ENCODE results near the gene HMGA1. TPM values are rescaled to one million over a fixed set of nuclear protein-coding genes. Genes with fewer than 3 reads are reported as not detected.
"Not testable (repeated sequence)": the region's sequence is repeated elsewhere in the genome, so short reads cannot be mapped to it uniquely, and the experiment has no call there.

Gene HMGA1
- total RNA-seq, 1 donor from 2014 or later = 422 TPM

DNA sequence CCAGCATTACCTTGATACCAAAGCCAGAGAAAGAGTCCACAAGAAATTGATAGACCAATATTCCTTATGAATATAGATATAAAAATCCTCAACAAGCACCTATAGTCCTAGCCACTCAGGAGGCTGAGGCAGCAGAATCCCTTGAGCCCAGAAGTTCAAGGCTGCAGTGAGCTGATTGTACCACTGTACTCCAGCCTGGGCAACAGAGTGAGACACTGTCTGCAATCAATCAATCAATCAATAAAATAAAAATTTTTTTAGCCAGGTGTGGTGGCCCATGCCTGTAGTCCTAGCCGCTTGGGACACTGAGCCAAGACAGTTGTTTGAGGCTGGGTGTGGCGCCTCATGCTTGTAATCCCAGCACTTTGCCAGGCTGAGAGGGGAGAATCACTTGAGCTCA lies 31.1 kb downstream of the HMGA1 start:
- no peak overlapping the region for H3K4me3 Mint-ChIP-seq (ENCODE audit: low read depth)
- DNase-seq (ENCODE audit: low spot score) = no peak
- H3K36me3 Mint-ChIP-seq (ENCODE audit: low read depth) = no peaks in the 10 kb centered on the region
- no peaks in the 10 kb centered on the region for H3K4me1 Mint-ChIP-seq (ENCODE audit: low read depth)
- peaks cover 3% of the 10 kb centered on the region for H3K27me3 Mint-ChIP-seq (ENCODE audit: low read depth)
- no peak overlapping the region for H3K27ac Mint-ChIP-seq
- H3K9me3 Mint-ChIP-seq = peaks cover 6% of the 10 kb centered on the region
- intact Hi-C loops (cut with micrococcal nuclease) = no loop called here

DNA sequence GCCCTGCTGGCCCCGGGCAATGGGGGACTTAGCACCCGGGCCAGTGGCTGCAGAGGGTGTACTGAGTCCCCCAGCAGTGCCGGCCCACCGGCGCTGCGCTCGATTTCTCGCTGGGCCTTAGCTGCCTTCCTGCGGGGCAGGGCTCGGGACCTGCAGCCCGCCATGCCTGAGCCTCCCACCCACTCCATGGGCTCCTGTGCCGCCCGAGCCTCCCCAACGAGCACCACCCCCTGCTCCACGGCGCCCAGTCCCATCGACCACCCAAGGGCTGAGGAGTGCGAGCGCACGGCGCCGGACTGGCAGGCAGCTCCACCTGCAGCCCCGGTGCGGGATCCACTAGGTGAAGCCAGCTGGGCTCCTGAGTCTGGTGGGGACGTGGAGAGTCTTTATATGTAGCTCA lies 32.5 kb downstream of the HMGA1 start:
- intact Hi-C loops (cut with micrococcal nuclease); H3K4me3 Mint-ChIP-seq (ENCODE audit: low read depth); H3K27ac Mint-ChIP-seq; DNase-seq (ENCODE audit: low spot score); H3K36me3 Mint-ChIP-seq (ENCODE audit: low read depth); H3K27me3 Mint-ChIP-seq (ENCODE audit: low read depth); H3K4me1 Mint-ChIP-seq (ENCODE audit: low read depth); H3K9me3 Mint-ChIP-seq: not testable (repeated sequence)

DNA sequence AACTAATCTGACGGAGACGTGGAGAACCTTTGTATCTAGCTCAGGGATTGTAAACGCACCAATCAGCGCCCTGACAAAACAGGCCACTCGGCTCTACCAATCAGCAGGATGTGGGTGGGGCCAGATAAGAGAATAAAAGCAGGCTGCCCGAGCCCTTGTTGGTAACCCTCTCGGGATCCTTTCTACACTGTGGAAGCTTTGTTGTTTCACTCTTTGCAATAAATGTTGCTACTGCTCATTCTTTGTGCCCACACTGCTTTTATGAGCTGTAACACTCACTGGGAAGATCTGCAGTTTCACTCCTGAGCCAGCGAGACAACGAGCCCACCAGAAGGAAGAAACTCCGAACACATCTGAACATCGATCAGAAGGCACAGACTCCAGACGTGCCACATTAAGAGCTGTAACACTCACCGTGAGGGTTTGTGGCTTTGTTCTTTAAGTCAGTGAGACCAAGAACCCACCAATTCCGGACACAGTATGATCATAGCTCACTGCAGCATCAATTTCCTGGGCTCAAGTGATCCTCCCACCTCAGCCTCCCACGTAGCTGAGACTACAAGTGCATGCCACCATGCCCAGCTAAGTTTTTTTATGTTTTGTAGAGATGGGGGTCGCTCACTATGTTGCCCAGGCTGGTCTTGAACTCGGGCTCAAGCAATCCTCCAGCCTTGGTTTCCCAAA lies 33.1 kb downstream of the HMGA1 start:
- H3K9me3 Mint-ChIP-seq; H3K36me3 Mint-ChIP-seq (ENCODE audit: low read depth); DNase-seq (ENCODE audit: low spot score); intact Hi-C loops (cut with micrococcal nuclease); H3K4me1 Mint-ChIP-seq (ENCODE audit: low read depth); H3K27me3 Mint-ChIP-seq (ENCODE audit: low read depth); H3K4me3 Mint-ChIP-seq (ENCODE audit: low read depth); H3K27ac Mint-ChIP-seq: not testable (repeated sequence)

DNA sequence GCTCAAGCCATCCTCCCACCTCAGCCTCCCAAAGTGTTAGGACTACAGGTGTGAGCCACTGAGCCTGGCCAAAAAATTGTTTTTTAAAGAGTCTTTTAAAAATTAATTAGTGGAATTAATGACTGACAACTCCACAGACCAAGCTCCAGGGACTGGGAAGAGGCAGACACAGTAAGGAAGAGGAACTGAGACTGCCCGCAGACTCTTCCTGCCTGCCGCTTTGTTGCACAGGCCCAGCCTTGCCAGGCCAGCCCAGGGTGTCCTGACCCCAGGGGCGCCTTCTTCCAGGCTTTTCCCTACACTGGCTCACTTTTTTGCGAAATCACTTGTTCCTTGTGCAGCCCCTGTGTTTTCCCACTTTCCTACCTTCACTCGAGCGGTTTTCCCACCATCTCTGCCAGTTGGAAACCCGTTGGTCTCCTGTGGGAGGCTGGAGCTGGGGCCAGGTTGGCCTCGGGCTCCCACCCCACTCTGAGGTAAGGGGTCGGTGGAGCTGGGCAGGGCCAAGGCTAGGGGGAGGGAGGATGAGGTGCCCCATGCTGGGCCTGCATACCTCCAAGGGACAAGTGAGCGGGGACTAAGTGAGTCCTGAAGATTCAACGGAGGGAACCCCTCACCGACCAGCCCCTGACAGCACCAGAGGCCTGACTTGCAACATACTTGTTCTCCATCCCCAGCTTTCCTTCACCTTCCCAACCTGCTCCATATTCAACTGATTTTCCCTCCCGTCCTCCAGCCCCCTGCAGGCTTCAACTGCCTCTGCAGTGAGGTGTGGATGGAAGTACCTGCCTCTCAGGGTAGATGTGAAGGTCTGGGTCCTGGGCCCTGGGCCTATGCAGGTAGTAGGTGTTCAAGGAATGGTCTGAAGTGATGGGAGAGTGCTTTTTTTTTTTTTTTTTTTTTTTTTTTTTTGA lies 35.6 kb downstream of the HMGA1 start:
- Mint-ChIP-seq H3K36me3 (ENCODE audit: low read depth) (no peaks in the 10 kb centered on the region), H3K27ac (no peak overlapping the region), H3K4me3 (ENCODE audit: low read depth) (no peak overlapping the region), H3K9me3 (no peaks in the 10 kb centered on the region), H3K27me3 (ENCODE audit: low read depth) (no peaks in the 10 kb centered on the region), H3K4me1 (ENCODE audit: low read depth) (no peaks in the 10 kb centered on the region)
- intact Hi-C loops (cut with micrococcal nuclease) = no loop called here
- no peak for DNase-seq (ENCODE audit: low spot score)

DNA sequence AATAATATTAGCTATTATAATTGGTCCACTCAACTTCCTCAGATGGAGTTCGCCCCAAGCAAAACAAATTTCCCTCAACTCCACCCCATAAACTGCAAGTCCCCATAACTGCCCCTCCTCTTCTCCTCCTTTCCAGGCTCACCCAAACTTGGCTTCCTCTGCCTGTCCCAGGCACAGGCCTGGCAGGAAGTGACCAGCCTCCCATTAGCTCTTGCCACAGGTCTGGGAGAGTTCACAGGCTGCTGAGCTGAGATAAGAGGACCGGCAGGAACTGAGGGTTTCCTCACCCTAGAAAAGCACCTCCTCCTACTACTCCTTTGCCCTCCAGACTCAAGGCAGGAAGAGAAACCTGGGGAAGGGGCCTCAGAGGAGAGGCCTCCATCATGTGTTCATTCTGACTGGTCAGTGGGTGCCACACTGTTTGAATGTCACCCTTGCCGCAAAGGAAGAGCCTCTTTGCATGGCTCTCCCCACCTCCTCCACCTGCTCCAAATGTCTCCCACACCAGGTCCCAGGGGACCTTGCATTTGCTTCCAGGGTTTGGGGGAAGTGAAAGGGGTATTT lies 36.7 kb downstream of the HMGA1 start:
- H3K9me3 Mint-ChIP-seq = no peaks in the 10 kb centered on the region
- H3K27ac Mint-ChIP-seq = no peak overlapping the region
- DNase-seq (ENCODE audit: low spot score) = no peak
- H3K4me1 Mint-ChIP-seq (ENCODE audit: low read depth) = no peaks in the 10 kb centered on the region
- no peaks in the 10 kb centered on the region for H3K36me3 Mint-ChIP-seq (ENCODE audit: low read depth)
- intact Hi-C loops (cut with micrococcal nuclease) = no loop called here
- no peaks in the 10 kb centered on the region for H3K27me3 Mint-ChIP-seq (ENCODE audit: low read depth)
- H3K4me3 Mint-ChIP-seq (ENCODE audit: low read depth) = no peak overlapping the region

DNA sequence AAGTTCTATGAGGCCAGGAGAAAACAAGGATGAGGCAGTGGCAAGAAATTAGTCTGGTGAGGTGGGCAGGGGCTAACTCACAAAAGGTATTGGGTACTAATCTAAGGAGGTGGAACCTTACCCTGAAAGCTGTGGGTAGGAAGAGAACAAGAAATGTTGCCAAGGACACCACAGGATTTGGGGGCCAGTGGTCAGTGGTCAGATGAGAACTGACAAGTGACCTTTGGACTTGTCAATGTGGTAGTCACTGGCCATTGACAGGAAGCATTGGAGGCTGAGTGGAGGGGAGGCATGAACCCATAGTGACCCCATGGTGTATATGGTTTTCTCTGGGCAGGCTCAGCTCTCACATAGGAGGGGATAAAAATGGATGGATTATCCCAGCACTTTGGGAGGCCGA lies 37.5 kb downstream of the HMGA1 start:
- no peak overlapping the region for H3K4me3 Mint-ChIP-seq (ENCODE audit: low read depth)
- H3K4me1 Mint-ChIP-seq (ENCODE audit: low read depth) = peaks cover under 1% of the 10 kb centered on the region
- H3K27ac Mint-ChIP-seq = no peak overlapping the region
- intact Hi-C loops (cut with micrococcal nuclease) = no loop called here
- H3K36me3 Mint-ChIP-seq (ENCODE audit: low read depth) = no peaks in the 10 kb centered on the region
- no peak for DNase-seq (ENCODE audit: low spot score)
- H3K27me3 Mint-ChIP-seq (ENCODE audit: low read depth) = no peaks in the 10 kb centered on the region
- H3K9me3 Mint-ChIP-seq = no peaks in the 10 kb centered on the region

DNA sequence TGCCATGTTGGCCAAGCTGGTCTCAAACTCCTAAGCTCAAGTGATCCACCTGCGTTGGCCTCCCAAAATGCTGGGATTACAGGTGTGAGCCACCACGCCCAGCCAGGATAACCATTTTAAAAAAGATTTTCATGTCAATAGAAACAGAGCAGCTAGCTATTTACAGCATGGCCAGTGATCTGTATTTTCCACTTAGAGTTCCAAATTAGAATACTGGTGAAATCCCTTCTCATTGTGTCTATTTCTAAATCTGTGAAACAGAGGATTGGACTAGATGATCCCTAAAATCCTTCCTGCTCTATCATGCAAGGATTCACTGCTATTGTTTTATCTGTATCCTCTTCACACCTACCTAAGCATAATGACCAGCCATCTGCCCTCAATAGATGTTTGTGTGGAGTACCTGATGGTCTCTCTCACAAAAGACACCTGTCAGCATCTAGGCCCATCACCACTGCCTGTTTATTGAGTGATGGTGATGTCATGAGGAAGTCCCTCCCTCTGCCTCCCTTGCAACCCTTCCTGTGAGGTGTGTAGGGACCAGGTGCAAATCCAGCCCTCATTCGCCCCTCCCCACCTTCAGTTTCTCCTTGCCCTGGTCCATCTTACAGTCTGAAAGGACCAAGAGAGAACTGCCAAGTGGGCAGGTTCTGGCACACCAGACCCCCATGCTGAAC lies 38.6 kb downstream of the HMGA1 start:
- Mint-ChIP-seq H3K4me3 (ENCODE audit: low read depth) (no peak overlapping the region), H3K4me1 (ENCODE audit: low read depth) (peaks cover 2% of the 10 kb centered on the region), H3K27ac (no peak overlapping the region), H3K36me3 (ENCODE audit: low read depth) (no peaks in the 10 kb centered on the region), H3K9me3 (no peaks in the 10 kb centered on the region), H3K27me3 (ENCODE audit: low read depth) (no peaks in the 10 kb centered on the region)
- intact Hi-C loops (cut with micrococcal nuclease) = no loop called here
- DNase-seq (ENCODE audit: low spot score) = no peak

DNA sequence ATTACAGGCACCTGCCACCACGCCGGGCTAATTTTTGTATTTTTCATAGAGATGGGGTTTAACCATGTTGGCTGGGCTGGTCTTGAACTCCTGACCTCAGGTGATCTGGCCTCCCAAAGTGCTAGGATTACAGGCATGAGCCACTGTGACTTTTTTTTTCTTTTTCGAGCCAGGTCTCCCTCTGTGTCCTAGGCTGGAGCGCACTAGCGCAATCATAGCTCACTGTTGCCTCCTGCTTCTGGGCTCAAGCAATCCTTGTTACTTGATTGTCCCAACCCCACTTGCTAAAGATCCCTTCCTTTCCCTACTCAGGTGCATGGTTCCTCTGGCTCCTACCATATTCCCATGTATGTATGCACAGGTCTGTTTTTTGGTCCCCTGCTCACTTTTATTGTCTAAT lies 39.5 kb downstream of the HMGA1 start:
- Mint-ChIP-seq H3K27ac (no peak overlapping the region), H3K4me3 (ENCODE audit: low read depth) (no peak overlapping the region), H3K9me3 (no peaks in the 10 kb centered on the region), H3K36me3 (ENCODE audit: low read depth) (no peaks in the 10 kb centered on the region), H3K27me3 (ENCODE audit: low read depth) (no peaks in the 10 kb centered on the region), H3K4me1 (ENCODE audit: low read depth) (peaks cover 2% of the 10 kb centered on the region)
- DNase-seq (ENCODE audit: low spot score) = no peak
- intact Hi-C loops (cut with micrococcal nuclease) = no loop called here

DNA sequence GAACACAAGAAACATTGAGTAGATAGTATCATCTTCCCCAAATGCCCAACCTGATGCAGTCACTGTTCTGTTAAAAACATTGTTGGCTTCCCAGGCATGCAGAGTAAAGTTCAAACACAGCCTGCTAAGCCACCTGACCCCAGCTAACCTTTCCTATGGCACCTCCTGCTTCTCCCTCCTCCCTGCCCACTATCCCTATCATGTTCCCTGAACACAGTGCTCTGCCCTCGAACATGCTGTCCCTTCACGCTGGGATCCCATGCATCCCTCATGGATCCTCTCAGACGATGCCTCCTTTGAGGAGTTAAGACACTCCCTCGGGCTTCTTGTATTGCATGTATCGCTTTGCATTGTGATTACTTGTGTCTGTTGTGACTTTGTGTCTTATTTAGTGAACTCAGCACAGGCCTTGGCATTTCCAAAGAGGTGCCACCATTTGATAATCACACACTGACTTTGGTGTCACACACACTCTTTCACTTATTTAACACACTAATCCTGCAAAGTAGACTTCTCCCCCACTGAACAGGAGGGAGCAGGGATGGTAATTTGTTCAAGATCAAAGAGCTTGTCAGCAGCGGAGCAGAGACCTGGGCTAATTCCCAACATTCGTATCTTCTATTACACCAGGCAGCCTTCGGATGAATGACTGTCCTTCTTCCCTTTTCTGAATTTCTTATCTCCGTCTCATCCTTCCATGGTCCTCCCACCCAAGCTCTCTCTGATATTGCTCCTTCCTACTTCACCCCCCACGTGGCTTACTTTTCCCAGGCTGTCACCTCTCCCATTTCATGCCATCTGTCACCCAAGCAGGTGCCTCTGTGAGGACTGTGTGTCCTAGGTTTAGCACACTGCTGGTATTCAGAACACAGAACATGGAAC lies 40.4 kb downstream of the HMGA1 start:
- no peaks in the 10 kb centered on the region for H3K27me3 Mint-ChIP-seq (ENCODE audit: low read depth)

DNA sequence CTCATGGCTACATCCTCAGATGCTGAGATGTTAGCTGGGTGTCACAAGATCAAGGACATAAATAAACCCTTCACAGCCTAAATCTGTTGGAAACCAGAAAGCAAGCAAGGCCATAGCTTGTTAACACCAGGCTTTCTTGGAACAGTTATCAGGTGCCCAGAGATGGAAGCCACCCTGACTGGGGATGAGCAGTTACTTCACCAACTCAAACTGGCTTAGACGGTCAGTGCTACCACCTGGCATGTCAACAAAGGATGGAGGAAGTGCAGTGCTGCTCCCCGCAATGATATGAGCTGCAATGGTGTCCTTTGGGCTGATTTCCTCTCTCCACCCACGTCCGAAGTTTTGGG lies 41.1 kb downstream of the HMGA1 start:
- peaks cover 2% of the 10 kb centered on the region for H3K4me1 Mint-ChIP-seq (ENCODE audit: low read depth)
- H3K4me3 Mint-ChIP-seq (ENCODE audit: low read depth) = no peak overlapping the region
- no peak overlapping the region for H3K27ac Mint-ChIP-seq
- no peaks in the 10 kb centered on the region for H3K9me3 Mint-ChIP-seq
- intact Hi-C loops (cut with micrococcal nuclease) = no loop called here
- no peak for DNase-seq (ENCODE audit: low spot score)
- H3K27me3 Mint-ChIP-seq (ENCODE audit: low read depth) = no peaks in the 10 kb centered on the region
- no peaks in the 10 kb centered on the region for H3K36me3 Mint-ChIP-seq (ENCODE audit: low read depth)

More for the DNA sequence above, 40.4 kb downstream of the HMGA1 start:
- Mint-ChIP-seq H3K4me3 (ENCODE audit: low read depth) (no peak overlapping the region), H3K4me1 (ENCODE audit: low read depth) (peaks cover 2% of the 10 kb centered on the region), H3K9me3 (no peaks in the 10 kb centered on the region), H3K36me3 (ENCODE audit: low read depth) (no peaks in the 10 kb centered on the region), H3K27ac (no peak overlapping the region)
- intact Hi-C loops (cut with micrococcal nuclease) = no loop called here
- DNase-seq (ENCODE audit: low spot score) = no peak

DNA sequence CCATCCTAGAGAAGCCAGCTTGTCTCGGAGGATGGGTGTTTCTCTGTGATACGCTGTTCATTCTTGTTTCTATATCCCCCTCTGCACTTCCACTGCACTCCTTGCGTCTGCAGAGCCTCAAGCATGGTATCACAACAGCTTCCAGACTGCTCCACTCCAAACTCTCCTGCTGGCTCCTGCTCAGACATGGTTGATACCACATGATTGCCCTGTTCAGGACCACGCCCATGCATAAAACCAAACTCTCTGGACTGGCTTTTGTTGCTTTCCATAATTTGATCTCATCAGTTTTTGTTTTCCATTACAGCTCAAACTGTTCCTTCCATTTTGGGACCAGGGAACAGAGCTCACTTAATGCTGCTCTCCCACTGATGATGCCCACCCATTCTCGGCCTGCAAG lies 42.2 kb downstream of the HMGA1 start:
- intact Hi-C loops (cut with micrococcal nuclease) = no loop called here
- Mint-ChIP-seq H3K4me1 (ENCODE audit: low read depth) (peaks cover 2% of the 10 kb centered on the region), H3K9me3 (no peaks in the 10 kb centered on the region), H3K36me3 (ENCODE audit: low read depth) (peaks cover 1% of the 10 kb centered on the region), H3K27ac (no peak overlapping the region), H3K27me3 (ENCODE audit: low read depth) (no peaks in the 10 kb centered on the region), H3K4me3 (ENCODE audit: low read depth) (no peak overlapping the region)
- DNase-seq (ENCODE audit: low spot score) = no peak

DNA sequence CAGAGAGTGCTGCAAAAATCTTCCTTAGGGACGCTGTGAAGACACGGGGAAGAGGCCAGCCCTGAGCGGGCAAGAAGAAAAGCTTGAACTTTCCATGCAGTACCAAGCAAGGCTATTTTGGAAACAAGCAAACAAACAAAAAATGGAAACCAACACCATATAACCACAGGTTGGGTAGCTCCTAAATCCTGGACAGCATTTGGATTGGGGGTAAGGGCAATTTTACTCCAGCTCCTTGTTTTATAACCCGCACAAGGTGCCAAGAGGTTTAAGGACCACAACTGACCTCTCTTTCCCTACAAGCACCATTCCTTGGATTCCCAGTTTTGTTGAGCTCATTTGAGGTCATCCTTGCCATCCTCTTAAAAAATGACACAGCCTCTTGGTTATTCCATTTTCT lies 43.5 kb downstream of the HMGA1 start:
- peaks cover 3% of the 10 kb centered on the region for H3K4me1 Mint-ChIP-seq (ENCODE audit: low read depth)
- DNase-seq (ENCODE audit: low spot score) = no peak
- H3K9me3 Mint-ChIP-seq = no peaks in the 10 kb centered on the region
- intact Hi-C loops (cut with micrococcal nuclease) = no loop called here
- H3K27me3 Mint-ChIP-seq (ENCODE audit: low read depth) = no peaks in the 10 kb centered on the region
- no peak overlapping the region for H3K27ac Mint-ChIP-seq
- peaks cover 13% of the 10 kb centered on the region for H3K36me3 Mint-ChIP-seq (ENCODE audit: low read depth)
- no peak overlapping the region for H3K4me3 Mint-ChIP-seq (ENCODE audit: low read depth)
